Erythroblast (primary cell): ENCODE results near the gene KLF16.
"Not testable (repeated sequence)": the region's sequence is repeated elsewhere in the genome, so short reads cannot be mapped to it uniquely, and the experiment has no call there.

Experiments
- GATA1 ChIP-seq: IDR thresholded peaks from 2 replicates; pipeline ENCODE4 v1.6.1; 2011; ENCODE audit warnings: low read depth, mild to moderate bottlenecking, control low read depth, low read length, moderate library complexity
- POLR2A ChIP-seq: IDR thresholded peaks from 2 replicates; pipeline ENCODE4 v1.6.1; 2011; ENCODE audit warnings: mild to moderate bottlenecking, low read length

- not testable (repeated sequence) for TF ChIP-seq POLR2A, GATA1
Observed at GRCh38 chr19:1875265-1875645, 11.9 kb upstream of the KLF16 start.
